ENCODE results near the gene BCL7A. TPM values are rescaled to one million over a fixed set of nuclear protein-coding genes. Genes with fewer than 3 reads are reported as not detected.

The BCL7A gene
- total RNA-seq, 1 experiment from 2014 or later = 31.6 TPM

DNA sequence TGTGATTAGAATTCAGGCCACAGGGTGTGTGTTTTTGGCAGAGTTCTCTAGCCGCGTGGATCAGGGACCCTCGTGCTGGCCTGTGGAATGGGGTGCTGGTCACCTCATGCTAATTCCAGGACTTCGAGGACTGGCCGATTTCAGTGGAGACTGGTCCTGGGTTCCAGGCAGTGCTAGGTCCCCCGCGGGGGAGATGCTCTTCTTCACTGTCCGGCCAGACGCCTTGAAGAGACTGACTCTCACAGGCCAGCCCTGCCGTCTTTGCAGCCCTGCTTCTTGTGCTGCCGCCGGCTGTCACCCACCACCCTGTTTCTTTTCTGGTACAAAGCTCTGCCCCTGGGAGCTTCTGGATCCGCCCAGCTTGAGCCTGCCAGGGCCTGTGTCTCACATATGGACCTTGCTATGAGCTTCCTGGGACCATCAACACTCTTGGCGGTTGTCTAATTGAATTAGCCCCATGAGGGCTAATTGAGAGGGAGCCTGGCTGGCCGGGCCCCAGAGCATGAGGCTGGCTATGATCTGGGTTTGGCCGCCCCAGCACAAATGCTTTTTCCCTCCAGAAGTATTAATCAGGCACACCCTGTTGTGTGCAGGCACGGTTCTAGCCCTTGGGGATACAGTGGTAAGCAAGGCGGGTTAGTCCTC is 65.1 kb downstream of the BCL7A start:
- no peaks in the 10 kb centered on the region for H3K27me3 ChIP-seq (ENCODE audit: low read length)
- DNase-seq (no peak), ATAC-seq (no peak)
- H3K9ac ChIP-seq (ENCODE audit: low read length) = no peak overlapping the region
- no TSS peak for BruUV-seq (replicated peaks)
- no peak overlapping the region for H2AFZ ChIP-seq (ENCODE audit: low read length)
- no peak overlapping the region for H3K4me3 ChIP-seq (ENCODE audit: low read length)
- H3F3A ChIP-seq (ENCODE audit: low read length, unreplicated experiment) = no peaks in the 10 kb centered on the region
- H3K4me1 ChIP-seq (ENCODE audit: insufficient read depth, low read length) = peaks cover 11% of the 10 kb centered on the region
- H3K27ac ChIP-seq (ENCODE audit: low read length) = no peak overlapping the region
- peaks cover 12% of the 10 kb centered on the region for H4K20me1 ChIP-seq (ENCODE audit: low read length)
- H3K9me2 ChIP-seq (replicated peaks; ENCODE audit: low read length) = no peaks in the 10 kb centered on the region
- POLR2A ChIA-PET (ENCODE audit: unreplicated experiment) = no interaction called here
- CTCF ChIA-PET = no interaction called here
- no peaks in the 10 kb centered on the region for H3K9me3 ChIP-seq (ENCODE audit: low read length)
- H3K4me2 ChIP-seq (ENCODE audit: low read length) = no peak overlapping the region
- intact Hi-C loops (cut with micrococcal nuclease) = no loop called here
- peaks cover 5% of the 10 kb centered on the region; the same call in 1 of the 2 replicates for H3K36me3 ChIP-seq (ENCODE audit: low read depth, low read length)
- peaks cover 100% of the 10 kb centered on the region for H3K79me2 ChIP-seq (ENCODE audit: low read length)
- TF ChIP-seq EZH2phosphoT487 (IDR thresholded peaks at IDR 0.05; ENCODE audit: borderline replicate concordance, low read length) = no peak
- TF ChIP-seq, protein P1, sequence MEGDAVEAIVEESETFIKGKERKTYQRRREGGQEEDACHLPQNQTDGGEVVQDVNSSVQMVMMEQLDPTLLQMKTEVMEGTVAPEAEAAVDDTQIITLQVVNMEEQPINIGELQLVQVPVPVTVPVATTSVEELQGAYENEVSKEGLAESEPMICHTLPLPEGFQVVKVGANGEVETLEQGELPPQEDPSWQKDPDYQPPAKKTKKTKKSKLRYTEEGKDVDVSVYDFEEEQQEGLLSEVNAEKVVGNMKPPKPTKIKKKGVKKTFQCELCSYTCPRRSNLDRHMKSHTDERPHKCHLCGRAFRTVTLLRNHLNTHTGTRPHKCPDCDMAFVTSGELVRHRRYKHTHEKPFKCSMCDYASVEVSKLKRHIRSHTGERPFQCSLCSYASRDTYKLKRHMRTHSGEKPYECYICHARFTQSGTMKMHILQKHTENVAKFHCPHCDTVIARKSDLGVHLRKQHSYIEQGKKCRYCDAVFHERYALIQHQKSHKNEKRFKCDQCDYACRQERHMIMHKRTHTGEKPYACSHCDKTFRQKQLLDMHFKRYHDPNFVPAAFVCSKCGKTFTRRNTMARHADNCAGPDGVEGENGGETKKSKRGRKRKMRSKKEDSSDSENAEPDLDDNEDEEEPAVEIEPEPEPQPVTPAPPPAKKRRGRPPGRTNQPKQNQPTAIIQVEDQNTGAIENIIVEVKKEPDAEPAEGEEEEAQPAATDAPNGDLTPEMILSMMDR (conservative IDR thresholded peaks at IDR 0.05; ENCODE audit: low read depth, low read length) = no peak
- TF ChIP-seq EZH2 (IDR thresholded peaks at IDR 0.05; ENCODE audit: low read length, unreplicated experiment) = no peak

DNA sequence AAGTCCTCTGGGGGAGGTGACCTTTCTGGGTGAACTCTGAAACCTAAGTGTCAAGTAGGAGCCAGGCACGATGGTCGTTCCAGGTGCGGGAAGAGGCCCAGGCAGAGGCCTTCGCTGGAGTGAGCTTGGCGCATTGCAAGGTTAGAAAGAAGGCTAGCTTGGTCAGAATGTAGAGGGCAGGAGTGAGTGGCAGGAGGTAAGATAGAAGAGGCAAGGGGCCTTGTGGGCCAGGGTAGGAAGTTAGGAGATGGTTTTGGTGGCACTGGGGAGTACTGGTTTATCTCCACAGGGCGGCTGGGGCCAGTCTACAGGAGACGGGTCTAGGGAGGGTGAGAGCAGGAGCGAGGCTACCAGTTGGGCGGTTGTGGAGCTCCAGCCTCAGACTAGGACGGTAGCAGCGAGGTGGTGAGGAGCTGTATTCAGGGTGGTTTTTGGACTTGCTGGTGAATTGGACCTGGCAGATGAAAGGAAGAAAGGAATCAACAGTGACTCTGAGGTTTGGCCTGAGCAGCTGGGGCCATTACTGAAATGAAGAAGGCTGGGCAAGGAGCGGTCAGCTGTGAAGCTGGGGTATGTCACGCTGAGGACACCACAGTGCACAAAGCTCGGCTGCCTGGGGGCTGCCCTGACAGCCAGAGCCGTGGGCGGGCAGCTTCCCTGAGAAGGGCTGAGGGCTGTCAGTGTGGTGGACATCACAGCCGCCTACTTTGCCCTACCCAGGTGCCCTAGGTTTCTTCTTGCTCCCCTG is 65.9 kb downstream of the BCL7A start:
- CTCF ChIA-PET = no interaction called here
- Histone ChIP-seq H3K9ac (ENCODE audit: low read length) (no peak overlapping the region), H3K27me3 (ENCODE audit: low read length) (no peaks in the 10 kb centered on the region), H3K36me3 (ENCODE audit: low read depth, low read length) (peaks cover 5% of the 10 kb centered on the region; the same call in 1 of the 2 replicates), H3K4me1 (ENCODE audit: insufficient read depth, low read length) (peaks cover 2% of the 10 kb centered on the region), H3K9me3 (ENCODE audit: low read length) (no peaks in the 10 kb centered on the region), H3K9me2 (replicated peaks; ENCODE audit: low read length) (no peaks in the 10 kb centered on the region), H3K4me2 (ENCODE audit: low read length) (no peak overlapping the region), H2AFZ (ENCODE audit: low read length) (no peak overlapping the region), H3K27ac (ENCODE audit: low read length) (no peak overlapping the region), H3K4me3 (ENCODE audit: low read length) (no peak overlapping the region), H3K79me2 (ENCODE audit: low read length) (peaks cover 100% of the 10 kb centered on the region), H3F3A (ENCODE audit: low read length, unreplicated experiment) (no peaks in the 10 kb centered on the region), H4K20me1 (ENCODE audit: low read length) (peaks cover 4% of the 10 kb centered on the region; the same call in 1 of the 2 replicates)
- no TSS peak for BruUV-seq (replicated peaks)
- intact Hi-C loops (cut with micrococcal nuclease) = no loop called here
- POLR2A ChIA-PET (ENCODE audit: unreplicated experiment) = interaction anchor here (1.2 kb wide), 1 partner anchor 9 kb away, joined by 11 read pairs; the partner anchor contains the start of gene MLXIP
- no peak for ATAC-seq
- TF ChIP-seq EZH2 (IDR thresholded peaks at IDR 0.05; ENCODE audit: low read length, unreplicated experiment) (no peak), EZH2phosphoT487 (IDR thresholded peaks at IDR 0.05; ENCODE audit: borderline replicate concordance, low read length) (no peak)
- TF ChIP-seq, protein P1 (conservative IDR thresholded peaks at IDR 0.05; ENCODE audit: low read depth, low read length) = no peak
- no peak for DNase-seq
